HepG2 (cell line): ENCODE measurements around the gene C14orf119. TPM values are rescaled to one million over a fixed set of nuclear protein-coding genes. Genes with fewer than 3 reads are reported as not detected.
A peak's percentile ranks its signal among the peaks of the same experiment; 100 is the strongest.

Experiments
- ARNTL ChIP-seq: sonication (generic); formaldehyde crosslinking; IDR thresholded peaks from 2 replicates; pipeline ENCODE4 v1.4.0; 2020; ENCODE audit warnings: mild to moderate bottlenecking, missing genetic modification reagents
- CBX1 ChIP-seq: IDR thresholded peaks from one replicate; pipeline ENCODE4 v1.6.1; 2016; ENCODE audit warnings: antibody characterized with exemption, low read depth
- ELF4 ChIP-seq: sonication (generic); formaldehyde crosslinking; IDR thresholded peaks from 2 replicates; pipeline ENCODE4 v1.5.0; 2020; ENCODE audit warnings: missing genetic modification reagents, mild to moderate bottlenecking, moderate library complexity, borderline replicate concordance
- JUND ChIP-seq: sonication (generic); formaldehyde crosslinking; IDR thresholded peaks from 2 replicates; pipeline ENCODE4 v1.8.0; 2022; ENCODE audit warnings: mild to moderate bottlenecking, missing genetic modification reagents
- KLF12 ChIP-seq: sonication (generic); formaldehyde crosslinking; IDR thresholded peaks from 2 replicates; pipeline ENCODE4 v1.4.0; 2020; ENCODE audit warnings: missing genetic modification reagents, borderline replicate concordance
- LCORL ChIP-seq, 2 experiments: fragments of 450-650 bp in 1 of 2; sonication (generic) in 1 of 2; formaldehyde crosslinking in 1 of 2; IDR thresholded peaks; 2 replicates each; pipeline versions ENCODE4 v1.5.0 to v1.6.1; 2017 to 2020; ENCODE audit warnings: antibody characterized with exemption in 1 of 2, missing genetic modification reagents in 1 of 2
- NFE2L1 ChIP-seq: sonication (generic); formaldehyde crosslinking; IDR thresholded peaks from 2 replicates; pipeline ENCODE4 v1.4.0; 2020; ENCODE audit warnings: missing genetic modification reagents, mild to moderate bottlenecking, borderline replicate concordance
- TBX2 ChIP-seq: sonication (generic); formaldehyde crosslinking; IDR thresholded peaks from 2 replicates; pipeline ENCODE4 v1.5.0; 2020; ENCODE audit warnings: missing genetic modification reagents, mild to moderate bottlenecking, borderline replicate concordance
- ZBTB7B ChIP-seq: sonication (generic); formaldehyde crosslinking; IDR thresholded peaks from 2 replicates; pipeline ENCODE4 v1.4.0; 2020; ENCODE audit warnings: missing genetic modification reagents
- ZNF619 ChIP-seq: sonication (generic); formaldehyde crosslinking; IDR thresholded peaks from 2 replicates; pipeline ENCODE4 v1.4.0; 2020; ENCODE audit warnings: mild to moderate bottlenecking, missing genetic modification reagents
- ZNF761 ChIP-seq: sonication (generic); formaldehyde crosslinking; conservative IDR thresholded peaks from 2 replicates; pipeline ENCODE4 v1.4.0; 2020; ENCODE audit warnings: mild to moderate bottlenecking, missing genetic modification reagents
- polyA plus RNA-seq, 8 experiments: library from polyadenylated mRNA; depleted of rRNA in 3 of 8; stranded (reverse) in 7 of 8; unstranded in 1 of 8; fragments of >200 nt; fragmentation: Illumina TruSeq in 4 of 8; extraction: Trizol in 4 of 8; gene quantifications; 2 replicates each; pipeline versions ENCODE4 v1.2.1 to v1.2.3, GENCODE V29; 2011 to 2016; ENCODE audit warnings: low read depth in 4 of 8, missing spikeins in 1 of 8, mixed read lengths in 1 of 8; ENCODE audit not compliant: insufficient read depth in 1 of 8
- total RNA-seq, 5 experiments: library from RNA; depleted of rRNA; stranded (reverse); fragments of >200 nt; fragmentation: Illumina TruSeq; extraction: Trizol; gene quantifications; 2 replicates each; pipeline ENCODE4 v1.2.3, GENCODE V29; 2016; ENCODE audit warnings: low read depth in 1 of 5
- TF ChIP-seq, protein P1 (sequence below): sonication (generic); formaldehyde crosslinking; conservative IDR thresholded peaks from 2 replicates; pipeline ENCODE4 v1.8.0; 2022; ENCODE audit warnings: mild to moderate bottlenecking, moderate library complexity, missing genetic modification reagents
- TF ChIP-seq, protein P2 (sequence below): sonication (generic); formaldehyde crosslinking; IDR thresholded peaks from 2 replicates; pipeline ENCODE4 v1.4.0; 2020; ENCODE audit warnings: missing genetic modification reagents
- TF ChIP-seq, protein P3 (sequence below): sonication (generic); formaldehyde crosslinking; IDR thresholded peaks from 2 replicates; pipeline ENCODE4 v1.4.0; 2020; ENCODE audit warnings: missing genetic modification reagents
- TF ChIP-seq, protein P4 (sequence below): sonication (generic); formaldehyde crosslinking; IDR thresholded peaks from 2 replicates; pipeline ENCODE4 v1.4.0; 2020; ENCODE audit warnings: missing genetic modification reagents
- TF ChIP-seq, protein P5 (sequence below): sonication (generic); formaldehyde crosslinking; IDR thresholded peaks from 2 replicates; pipeline ENCODE4 v1.4.0; 2020; ENCODE audit warnings: mild to moderate bottlenecking, low read depth, missing genetic modification reagents
- TF ChIP-seq, protein P6 (sequence below): sonication (generic); formaldehyde crosslinking; IDR thresholded peaks from 2 replicates; pipeline ENCODE4 v1.5.0; 2020; ENCODE audit warnings: missing genetic modification reagents

Gene C14orf119
- total and polyA plus RNA-seq, 2 of the 13 experiments (the other 11 are each of a cell fraction or from before 2014, with no cell fraction given), result 117 to 206 TPM

DNA sequence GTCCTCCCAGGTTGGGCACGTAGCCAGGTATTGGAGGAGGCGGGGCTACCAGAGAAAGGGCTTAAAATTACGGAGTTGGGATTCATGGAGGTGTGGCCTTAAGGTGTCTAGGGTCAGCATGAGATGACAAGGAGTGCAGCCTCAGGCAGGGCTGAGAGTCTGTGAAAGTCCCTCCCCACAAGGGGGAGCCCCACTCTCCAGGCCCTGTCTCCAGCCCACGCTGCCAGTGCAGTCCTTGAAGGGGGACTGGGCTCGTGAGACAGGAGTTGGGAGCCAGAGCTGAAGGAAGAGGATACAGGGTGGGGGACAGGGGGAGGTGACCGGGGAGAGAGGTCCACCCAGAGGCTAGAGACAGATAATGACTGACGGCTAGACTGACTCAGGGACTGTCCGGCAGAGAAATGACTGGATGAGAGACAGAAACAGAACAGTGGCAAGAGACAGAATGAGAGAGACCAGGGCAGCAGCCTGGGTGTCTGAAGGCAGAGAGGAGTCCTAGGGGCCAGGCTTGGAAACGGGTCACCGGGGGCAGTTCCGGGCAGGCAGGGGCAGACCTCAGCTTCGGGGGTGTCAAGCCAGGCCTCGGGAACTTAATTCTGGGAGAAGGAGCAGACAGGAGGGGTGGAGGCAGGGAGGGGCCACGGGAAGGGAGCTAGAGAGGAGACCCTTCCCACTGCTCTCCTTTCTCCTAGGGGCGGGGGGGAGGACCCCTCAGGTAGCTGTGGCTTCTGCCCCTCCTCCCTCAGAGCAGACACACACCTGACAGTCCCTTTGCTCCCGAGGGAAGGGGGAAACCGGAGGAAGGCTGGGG, 39.0 kb upstream of the C14orf119 start (continued):
- TF ChIP-seq, protein P1, sequence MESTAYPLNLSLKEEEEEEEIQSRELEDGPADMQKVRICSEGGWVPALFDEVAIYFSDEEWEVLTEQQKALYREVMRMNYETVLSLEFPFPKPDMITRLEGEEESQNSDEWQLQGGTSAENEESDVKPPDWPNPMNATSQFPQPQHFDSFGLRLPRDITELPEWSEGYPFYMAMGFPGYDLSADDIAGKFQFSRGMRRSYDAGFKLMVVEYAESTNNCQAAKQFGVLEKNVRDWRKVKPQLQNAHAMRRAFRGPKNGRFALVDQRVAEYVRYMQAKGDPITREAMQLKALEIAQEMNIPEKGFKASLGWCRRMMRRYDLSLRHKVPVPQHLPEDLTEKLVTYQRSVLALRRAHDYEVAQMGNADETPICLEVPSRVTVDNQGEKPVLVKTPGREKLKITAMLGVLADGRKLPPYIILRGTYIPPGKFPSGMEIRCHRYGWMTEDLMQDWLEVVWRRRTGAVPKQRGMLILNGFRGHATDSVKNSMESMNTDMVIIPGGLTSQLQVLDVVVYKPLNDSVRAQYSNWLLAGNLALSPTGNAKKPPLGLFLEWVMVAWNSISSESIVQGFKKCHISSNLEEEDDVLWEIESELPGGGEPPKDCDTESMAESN, result peak; percentile 10; the same call in 1 of the 2 replicates
- TF ChIP-seq ZBTB7B (CRISPR knock-in tag) (peak; percentile 74; the same call in 1 of the 2 replicates), NFE2L1 (peak; percentile 82; the same call in 1 of the 2 replicates), ZNF761 (CRISPR knock-in tag) (peak; percentile 74), ZNF619 (peak; percentile 82; the same call in 1 of the 2 replicates), CBX1 (no peak), TBX2 (no peak), KLF12 (CRISPR knock-in tag) (no peak), LCORL (IDR thresholded peaks at IDR 0.05) (peak; percentile 33; the same call in 1 of the 2 replicates), LCORL (CRISPR knock-in tag; IDR thresholded peaks at IDR 0.05) (no peak; the same call in 1 of the 2 replicates), ELF4 (no peak), JUND (CRISPR knock-in tag) (no peak), ARNTL (CRISPR knock-in tag) (peak; percentile 19; the same call in 1 of the 2 replicates)
- TF ChIP-seq, protein P2, sequence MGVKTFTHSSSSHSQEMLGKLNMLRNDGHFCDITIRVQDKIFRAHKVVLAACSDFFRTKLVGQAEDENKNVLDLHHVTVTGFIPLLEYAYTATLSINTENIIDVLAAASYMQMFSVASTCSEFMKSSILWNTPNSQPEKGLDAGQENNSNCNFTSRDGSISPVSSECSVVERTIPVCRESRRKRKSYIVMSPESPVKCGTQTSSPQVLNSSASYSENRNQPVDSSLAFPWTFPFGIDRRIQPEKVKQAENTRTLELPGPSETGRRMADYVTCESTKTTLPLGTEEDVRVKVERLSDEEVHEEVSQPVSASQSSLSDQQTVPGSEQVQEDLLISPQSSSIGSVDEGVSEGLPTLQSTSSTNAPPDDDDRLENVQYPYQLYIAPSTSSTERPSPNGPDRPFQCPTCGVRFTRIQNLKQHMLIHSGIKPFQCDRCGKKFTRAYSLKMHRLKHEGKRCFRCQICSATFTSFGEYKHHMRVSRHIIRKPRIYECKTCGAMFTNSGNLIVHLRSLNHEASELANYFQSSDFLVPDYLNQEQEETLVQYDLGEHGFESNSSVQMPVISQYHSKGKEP (CRISPR knock-in tag), result no peak
- TF ChIP-seq, protein P3, sequence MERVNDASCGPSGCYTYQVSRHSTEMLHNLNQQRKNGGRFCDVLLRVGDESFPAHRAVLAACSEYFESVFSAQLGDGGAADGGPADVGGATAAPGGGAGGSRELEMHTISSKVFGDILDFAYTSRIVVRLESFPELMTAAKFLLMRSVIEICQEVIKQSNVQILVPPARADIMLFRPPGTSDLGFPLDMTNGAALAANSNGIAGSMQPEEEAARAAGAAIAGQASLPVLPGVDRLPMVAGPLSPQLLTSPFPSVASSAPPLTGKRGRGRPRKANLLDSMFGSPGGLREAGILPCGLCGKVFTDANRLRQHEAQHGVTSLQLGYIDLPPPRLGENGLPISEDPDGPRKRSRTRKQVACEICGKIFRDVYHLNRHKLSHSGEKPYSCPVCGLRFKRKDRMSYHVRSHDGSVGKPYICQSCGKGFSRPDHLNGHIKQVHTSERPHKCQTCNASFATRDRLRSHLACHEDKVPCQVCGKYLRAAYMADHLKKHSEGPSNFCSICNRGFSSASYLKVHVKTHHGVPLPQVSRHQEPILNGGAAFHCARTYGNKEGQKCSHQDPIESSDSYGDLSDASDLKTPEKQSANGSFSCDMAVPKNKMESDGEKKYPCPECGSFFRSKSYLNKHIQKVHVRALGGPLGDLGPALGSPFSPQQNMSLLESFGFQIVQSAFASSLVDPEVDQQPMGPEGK (CRISPR knock-in tag), result peak; percentile 77
- TF ChIP-seq, protein P4, sequence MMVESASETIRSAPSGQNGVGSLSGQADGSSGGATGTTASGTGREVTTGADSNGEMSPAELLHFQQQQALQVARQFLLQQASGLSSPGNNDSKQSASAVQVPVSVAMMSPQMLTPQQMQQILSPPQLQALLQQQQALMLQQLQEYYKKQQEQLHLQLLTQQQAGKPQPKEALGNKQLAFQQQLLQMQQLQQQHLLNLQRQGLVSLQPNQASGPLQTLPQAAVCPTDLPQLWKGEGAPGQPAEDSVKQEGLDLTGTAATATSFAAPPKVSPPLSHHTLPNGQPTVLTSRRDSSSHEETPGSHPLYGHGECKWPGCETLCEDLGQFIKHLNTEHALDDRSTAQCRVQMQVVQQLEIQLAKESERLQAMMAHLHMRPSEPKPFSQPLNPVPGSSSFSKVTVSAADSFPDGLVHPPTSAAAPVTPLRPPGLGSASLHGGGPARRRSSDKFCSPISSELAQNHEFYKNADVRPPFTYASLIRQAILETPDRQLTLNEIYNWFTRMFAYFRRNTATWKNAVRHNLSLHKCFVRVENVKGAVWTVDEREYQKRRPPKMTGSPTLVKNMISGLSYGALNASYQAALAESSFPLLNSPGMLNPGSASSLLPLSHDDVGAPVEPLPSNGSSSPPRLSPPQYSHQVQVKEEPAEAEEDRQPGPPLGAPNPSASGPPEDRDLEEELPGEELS (CRISPR knock-in tag), result no peak
- TF ChIP-seq, protein P5, sequence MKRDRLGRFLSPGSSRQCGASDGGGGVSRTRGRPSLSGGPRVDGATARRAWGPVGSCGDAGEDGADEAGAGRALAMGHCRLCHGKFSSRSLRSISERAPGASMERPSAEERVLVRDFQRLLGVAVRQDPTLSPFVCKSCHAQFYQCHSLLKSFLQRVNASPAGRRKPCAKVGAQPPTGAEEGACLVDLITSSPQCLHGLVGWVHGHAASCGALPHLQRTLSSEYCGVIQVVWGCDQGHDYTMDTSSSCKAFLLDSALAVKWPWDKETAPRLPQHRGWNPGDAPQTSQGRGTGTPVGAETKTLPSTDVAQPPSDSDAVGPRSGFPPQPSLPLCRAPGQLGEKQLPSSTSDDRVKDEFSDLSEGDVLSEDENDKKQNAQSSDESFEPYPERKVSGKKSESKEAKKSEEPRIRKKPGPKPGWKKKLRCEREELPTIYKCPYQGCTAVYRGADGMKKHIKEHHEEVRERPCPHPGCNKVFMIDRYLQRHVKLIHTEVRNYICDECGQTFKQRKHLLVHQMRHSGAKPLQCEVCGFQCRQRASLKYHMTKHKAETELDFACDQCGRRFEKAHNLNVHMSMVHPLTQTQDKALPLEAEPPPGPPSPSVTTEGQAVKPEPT (CRISPR knock-in tag), result peak; percentile 16; the same call in 1 of the 2 replicates
- TF ChIP-seq, protein P6, sequence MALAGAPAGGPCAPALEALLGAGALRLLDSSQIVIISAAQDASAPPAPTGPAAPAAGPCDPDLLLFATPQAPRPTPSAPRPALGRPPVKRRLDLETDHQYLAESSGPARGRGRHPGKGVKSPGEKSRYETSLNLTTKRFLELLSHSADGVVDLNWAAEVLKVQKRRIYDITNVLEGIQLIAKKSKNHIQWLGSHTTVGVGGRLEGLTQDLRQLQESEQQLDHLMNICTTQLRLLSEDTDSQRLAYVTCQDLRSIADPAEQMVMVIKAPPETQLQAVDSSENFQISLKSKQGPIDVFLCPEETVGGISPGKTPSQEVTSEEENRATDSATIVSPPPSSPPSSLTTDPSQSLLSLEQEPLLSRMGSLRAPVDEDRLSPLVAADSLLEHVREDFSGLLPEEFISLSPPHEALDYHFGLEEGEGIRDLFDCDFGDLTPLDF (CRISPR knock-in tag), result no peak
